Nucleus accumbens (tissue), 56 donors: ENCODE measurements around the gene LAMB2.

Experiments
- DNase-seq, 56 donors: peaks; one replicate each; lab custom pipeline; 2025; lab: John Stamatoyannopoulos, UW

The LAMB2 gene

DNA sequence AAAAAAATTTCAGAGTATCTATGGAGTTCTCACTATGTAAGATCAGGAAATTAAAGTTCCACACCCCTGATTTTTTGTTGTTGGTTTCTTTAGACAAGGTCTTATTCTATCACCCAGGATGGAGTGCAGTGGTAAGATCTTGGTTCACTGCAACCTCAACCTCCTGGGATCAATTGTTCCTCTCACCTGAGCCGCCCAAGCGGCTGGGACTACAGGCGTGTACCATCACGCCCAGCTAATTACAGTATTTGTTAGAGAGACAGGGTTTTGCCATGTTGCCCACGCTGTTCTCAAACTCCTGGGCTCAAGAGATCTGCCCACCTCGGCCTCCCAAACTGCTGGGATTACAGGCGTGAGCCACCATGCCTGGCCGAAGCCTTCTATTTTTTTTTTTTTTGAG is 51.4 kb downstream of the LAMB2 start:
- no peak for DNase-seq

DNA sequence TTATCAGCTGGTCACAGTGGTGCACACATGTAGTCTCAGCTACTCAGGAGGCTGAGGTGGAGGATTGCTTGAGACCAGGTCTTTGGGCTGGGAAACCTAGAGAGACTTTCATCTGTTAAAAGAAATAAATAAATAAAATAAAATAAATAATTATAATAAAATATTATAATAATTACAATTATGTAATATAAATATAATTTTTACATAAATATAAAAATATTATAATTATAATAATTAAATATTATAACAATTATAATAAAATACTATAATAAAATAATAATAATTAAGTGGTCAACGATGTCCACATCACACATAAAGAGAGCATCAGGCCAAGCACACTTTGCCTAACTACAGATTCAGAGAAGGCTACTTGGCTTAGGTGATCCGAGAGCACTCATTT is 53.6 kb downstream of the LAMB2 start:
- no peak for DNase-seq

DNA sequence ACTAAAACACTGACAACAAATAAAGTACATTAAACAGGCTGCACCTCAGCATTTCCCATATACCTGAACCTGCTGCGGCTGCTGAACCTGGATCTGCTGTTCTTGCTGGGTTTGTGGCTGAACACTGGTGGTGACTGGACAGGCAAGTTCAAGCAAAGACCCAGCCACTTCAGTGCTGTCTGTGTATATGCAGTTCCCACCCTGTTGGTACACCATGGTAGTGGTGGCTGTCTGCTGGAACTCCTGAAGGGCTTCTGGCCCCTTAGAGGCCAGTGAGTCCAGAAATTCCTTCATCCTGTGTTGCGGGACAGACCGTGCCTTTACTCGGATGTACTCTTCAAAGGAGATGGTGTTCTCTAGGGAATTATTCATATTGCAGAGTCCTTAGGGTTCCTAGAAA is 56.2 kb downstream of the LAMB2 start:
- DNase-seq: no peak

DNA sequence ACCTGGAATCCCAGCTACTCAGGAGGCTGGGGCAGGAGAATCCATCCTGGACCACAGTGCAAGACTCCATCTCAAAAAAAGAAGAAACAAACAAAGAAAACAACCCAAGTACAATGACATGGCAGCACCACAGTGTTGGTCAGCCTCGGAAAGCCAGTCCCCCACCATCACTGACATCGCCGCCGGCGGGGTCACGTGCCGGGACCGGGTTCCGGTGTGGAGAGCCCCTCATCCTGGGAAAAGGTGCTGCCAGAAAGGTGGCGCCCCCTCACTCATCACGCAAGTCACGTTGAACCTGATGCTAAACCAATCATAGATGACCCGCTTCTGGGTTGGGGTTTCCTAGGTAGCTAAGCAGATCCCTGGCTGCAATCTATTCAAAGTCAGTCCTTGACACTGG is 56.7 kb downstream of the LAMB2 start:
- DNase-seq: no peak
